Erythroblast (primary cell): ENCODE data around the gene CALML3.

Source experiments
- GATA1 ChIP-seq: IDR thresholded peaks from 2 replicates; pipeline ENCODE4 v1.6.1; 2011; ENCODE audit warnings: low read depth, mild to moderate bottlenecking, control low read depth, low read length, moderate library complexity
- POLR2A ChIP-seq: IDR thresholded peaks from 2 replicates; pipeline ENCODE4 v1.6.1; 2011; ENCODE audit warnings: mild to moderate bottlenecking, low read length

DNA sequence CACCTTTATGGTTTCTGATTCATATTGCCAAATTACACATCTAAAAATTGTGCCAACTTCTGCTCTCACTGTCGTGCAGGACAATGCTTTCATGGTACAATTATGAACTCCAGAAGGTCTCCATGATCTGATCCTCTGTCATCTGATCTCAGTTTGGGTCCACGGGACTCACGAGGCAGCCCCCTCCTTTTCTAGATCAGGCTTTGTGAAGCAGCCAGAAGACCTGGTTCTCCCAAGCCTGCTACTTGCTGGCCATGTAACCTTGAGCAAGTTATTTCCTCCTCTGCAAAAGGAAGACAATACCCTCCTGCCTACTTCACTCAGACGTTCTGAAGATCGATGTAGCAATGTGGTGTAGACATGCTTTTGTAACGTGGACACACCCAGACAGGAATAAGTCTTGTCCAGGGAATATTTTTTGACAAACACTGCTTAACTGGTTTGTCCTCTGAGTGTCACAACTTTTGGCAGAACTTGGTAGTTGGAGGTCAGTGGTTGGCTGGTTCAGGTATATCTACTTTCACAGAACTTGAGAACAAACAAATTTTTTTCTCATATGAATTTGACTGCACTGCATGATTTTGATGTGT is 19.6 kb downstream of the CALML3 start:
- TF ChIP-seq POLR2A, result no peak
- no peak for TF ChIP-seq GATA1
